ENCODE results near the gene PLCB1.

Gene PLCB1

DNA sequence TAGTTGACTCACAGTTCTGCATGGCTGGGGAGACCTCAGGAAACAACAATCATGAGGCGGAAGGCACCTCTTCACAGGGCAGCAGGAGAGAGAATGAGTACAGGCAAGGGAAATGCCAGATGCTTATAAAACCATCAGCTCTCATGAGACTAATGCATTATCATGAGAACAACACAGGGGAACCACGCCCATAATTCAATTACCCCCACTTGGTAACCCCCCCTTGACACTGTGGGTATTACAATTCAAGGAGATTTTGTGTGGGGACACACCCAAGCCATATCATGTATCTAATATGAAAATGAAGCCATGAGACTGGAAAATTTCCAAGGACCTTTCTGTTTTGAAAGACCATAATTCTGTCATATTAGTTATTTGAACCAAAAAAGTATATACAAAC, 594.4 kb downstream of the PLCB1 start:
- no peak overlapping the region for H3K4me2 ChIP-seq
- H3K27ac ChIP-seq, result no peak overlapping the region
- no peaks in the 10 kb centered on the region for H3K27me3 ChIP-seq (ENCODE audit: insufficient read depth, low read depth)
- H2AFZ ChIP-seq (ENCODE audit: low read depth), result no peak overlapping the region
- no peak overlapping the region for H3K9ac ChIP-seq
- no peaks in the 10 kb centered on the region for H3K79me2 ChIP-seq (ENCODE audit: insufficient read depth, low read depth)
- H3K36me3 ChIP-seq (ENCODE audit: insufficient read depth), result no peaks in the 10 kb centered on the region
- no peaks in the 10 kb centered on the region for H3K4me1 ChIP-seq (ENCODE audit: low read depth, poor library complexity, severe bottlenecking)
- no peak overlapping the region for H3K4me3 ChIP-seq (IDR thresholded peaks at IDR 0.05; ENCODE audit: insufficient read depth, low read depth, low read length)
- TF ChIP-seq, protein P1, sequence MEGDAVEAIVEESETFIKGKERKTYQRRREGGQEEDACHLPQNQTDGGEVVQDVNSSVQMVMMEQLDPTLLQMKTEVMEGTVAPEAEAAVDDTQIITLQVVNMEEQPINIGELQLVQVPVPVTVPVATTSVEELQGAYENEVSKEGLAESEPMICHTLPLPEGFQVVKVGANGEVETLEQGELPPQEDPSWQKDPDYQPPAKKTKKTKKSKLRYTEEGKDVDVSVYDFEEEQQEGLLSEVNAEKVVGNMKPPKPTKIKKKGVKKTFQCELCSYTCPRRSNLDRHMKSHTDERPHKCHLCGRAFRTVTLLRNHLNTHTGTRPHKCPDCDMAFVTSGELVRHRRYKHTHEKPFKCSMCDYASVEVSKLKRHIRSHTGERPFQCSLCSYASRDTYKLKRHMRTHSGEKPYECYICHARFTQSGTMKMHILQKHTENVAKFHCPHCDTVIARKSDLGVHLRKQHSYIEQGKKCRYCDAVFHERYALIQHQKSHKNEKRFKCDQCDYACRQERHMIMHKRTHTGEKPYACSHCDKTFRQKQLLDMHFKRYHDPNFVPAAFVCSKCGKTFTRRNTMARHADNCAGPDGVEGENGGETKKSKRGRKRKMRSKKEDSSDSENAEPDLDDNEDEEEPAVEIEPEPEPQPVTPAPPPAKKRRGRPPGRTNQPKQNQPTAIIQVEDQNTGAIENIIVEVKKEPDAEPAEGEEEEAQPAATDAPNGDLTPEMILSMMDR (conservative IDR thresholded peaks at IDR 0.05; ENCODE audit: low read depth, low read length), result no peak
- H4K20me1 ChIP-seq (ENCODE audit: insufficient read depth), result no peaks in the 10 kb centered on the region

DNA sequence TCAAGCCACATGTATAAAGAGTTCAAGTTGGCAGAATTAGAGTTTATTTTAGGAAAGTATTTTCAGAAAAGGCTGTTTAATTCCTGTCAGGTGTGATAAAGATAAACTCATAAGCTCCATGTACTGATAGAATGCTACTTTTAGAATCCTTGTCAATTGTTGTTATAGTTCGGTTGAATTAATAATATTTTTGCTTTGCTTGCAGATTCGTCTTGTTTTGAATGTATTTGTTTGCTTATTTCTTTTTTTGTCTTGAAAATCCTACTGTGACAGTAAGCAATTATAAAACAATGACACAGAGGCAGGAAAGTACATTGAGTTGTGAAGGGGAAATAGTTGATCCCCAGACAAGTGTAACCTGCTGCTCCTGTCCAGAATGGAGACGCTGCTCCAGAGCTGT, 602.9 kb downstream of the PLCB1 start:
- Histone ChIP-seq H3K4me3 (IDR thresholded peaks at IDR 0.05; ENCODE audit: insufficient read depth, low read depth, low read length) (no peak overlapping the region), H3K9ac (no peak overlapping the region), H3K4me2 (0 out of 2 replicates have a peak overlapping the region, but pooled peaks have one; percentile 5), H3K4me1 (ENCODE audit: low read depth, poor library complexity, severe bottlenecking) (peaks cover 14% of the 10 kb centered on the region), H3K36me3 (ENCODE audit: insufficient read depth) (no peaks in the 10 kb centered on the region), H2AFZ (ENCODE audit: low read depth) (no peak overlapping the region), H4K20me1 (ENCODE audit: insufficient read depth) (no peaks in the 10 kb centered on the region), H3K27ac (no peak overlapping the region), H3K27me3 (ENCODE audit: insufficient read depth, low read depth) (no peaks in the 10 kb centered on the region), H3K79me2 (ENCODE audit: insufficient read depth, low read depth) (no peaks in the 10 kb centered on the region)
- TF ChIP-seq, protein P1 (conservative IDR thresholded peaks at IDR 0.05; ENCODE audit: low read depth, low read length), result no peak

DNA sequence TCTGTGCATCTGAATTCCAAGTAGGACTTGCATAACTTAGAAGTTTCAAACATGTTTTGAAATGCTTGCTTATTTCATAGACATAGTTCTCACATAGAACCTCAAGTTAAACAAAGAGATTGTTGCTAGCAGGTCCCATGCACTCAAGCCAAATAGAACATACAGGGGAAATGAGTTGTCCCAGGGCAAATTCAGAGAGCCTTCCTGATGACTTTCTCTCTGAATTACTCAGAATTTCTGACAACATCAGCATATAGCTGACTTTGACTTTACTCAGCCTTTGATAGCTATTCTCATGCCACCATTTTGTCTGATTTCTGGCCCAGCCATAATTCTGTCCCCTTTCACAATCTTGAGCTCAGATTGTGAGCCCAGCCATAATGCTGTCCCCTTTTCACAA, 603.6 kb downstream of the PLCB1 start:
- Histone ChIP-seq H3K4me3 (IDR thresholded peaks at IDR 0.05; ENCODE audit: insufficient read depth, low read depth, low read length) (no peak overlapping the region), H3K27me3 (ENCODE audit: insufficient read depth, low read depth) (no peaks in the 10 kb centered on the region), H3K4me2 (0 out of 2 replicates have a peak overlapping the region, but pooled peaks have one; percentile 6), H2AFZ (ENCODE audit: low read depth) (no peak overlapping the region), H3K4me1 (ENCODE audit: low read depth, poor library complexity, severe bottlenecking) (peaks cover 14% of the 10 kb centered on the region), H3K36me3 (ENCODE audit: insufficient read depth) (no peaks in the 10 kb centered on the region), H4K20me1 (ENCODE audit: insufficient read depth) (no peaks in the 10 kb centered on the region), H3K9ac (no peak overlapping the region), H3K27ac (0 out of 2 replicates have a peak overlapping the region, but pooled peaks have one; percentile 30), H3K79me2 (ENCODE audit: insufficient read depth, low read depth) (no peaks in the 10 kb centered on the region)
- TF ChIP-seq, protein P1 (conservative IDR thresholded peaks at IDR 0.05; ENCODE audit: low read depth, low read length), result no peak

DNA sequence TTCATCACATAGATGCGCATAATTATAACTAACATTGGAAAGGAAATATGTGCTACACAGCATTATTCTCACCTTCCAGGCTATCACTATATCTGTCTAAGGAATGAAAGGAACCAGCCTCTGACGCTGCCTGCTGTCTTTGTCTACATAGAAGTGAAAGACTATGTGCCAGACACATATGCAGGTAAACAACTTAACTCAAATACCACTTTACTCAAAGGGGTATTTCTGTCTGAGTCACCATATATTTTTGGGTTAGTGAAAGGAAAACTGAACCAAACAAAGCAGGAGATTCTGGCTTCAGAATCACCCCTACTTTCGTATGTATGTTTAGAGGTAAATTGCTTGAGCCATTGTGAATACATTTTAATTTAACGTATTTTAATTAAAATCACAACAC, 608.2 kb downstream of the PLCB1 start:
- H3K4me3 ChIP-seq (IDR thresholded peaks at IDR 0.05; ENCODE audit: insufficient read depth, low read depth, low read length), result no peak overlapping the region
- no peak overlapping the region for H3K9ac ChIP-seq
- no peaks in the 10 kb centered on the region for H3K79me2 ChIP-seq (ENCODE audit: insufficient read depth, low read depth)
- H4K20me1 ChIP-seq (ENCODE audit: insufficient read depth), result no peaks in the 10 kb centered on the region
- TF ChIP-seq, protein P1 (conservative IDR thresholded peaks at IDR 0.05; ENCODE audit: low read depth, low read length), result no peak
- H3K27me3 ChIP-seq (ENCODE audit: insufficient read depth, low read depth), result no peaks in the 10 kb centered on the region
- H2AFZ ChIP-seq (ENCODE audit: low read depth), result no peak overlapping the region
- H3K27ac ChIP-seq, result no peak overlapping the region
- peaks cover 12% of the 10 kb centered on the region for H3K4me1 ChIP-seq (ENCODE audit: low read depth, poor library complexity, severe bottlenecking)
- no peak overlapping the region for H3K4me2 ChIP-seq
- H3K36me3 ChIP-seq (ENCODE audit: insufficient read depth), result no peaks in the 10 kb centered on the region

Measured in KMS-11 (cell line).